ENCODE data around the gene TMEM209.

TMEM209 gene

DNA sequence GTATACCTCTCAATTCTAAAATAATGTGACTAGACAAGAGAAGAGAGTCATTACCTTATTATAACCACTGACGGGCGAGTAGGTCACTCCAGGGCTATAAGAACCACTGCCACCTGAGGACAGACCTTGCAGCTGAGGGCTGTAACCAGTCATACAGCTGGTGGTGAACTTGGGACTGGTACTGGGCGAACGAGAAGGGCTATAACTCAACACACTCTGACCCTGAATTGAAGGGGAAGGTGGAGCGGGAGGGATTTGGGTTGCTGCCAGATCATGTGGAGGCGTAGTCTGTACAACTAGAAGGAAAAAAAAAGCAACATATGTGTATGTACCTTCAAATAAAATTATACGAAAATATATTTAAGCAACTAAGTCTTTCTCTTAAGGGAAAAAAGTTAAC, 3.4 kb downstream of the TMEM209 start:
- no peak overlapping the region for H3K18ac ChIP-seq (ENCODE audit: low read length)
- H3K4ac ChIP-seq (ENCODE audit: low read depth, low read length): no peak overlapping the region
- no peaks in the 10 kb centered on the region for H3K79me1 ChIP-seq (ENCODE audit: low read length)
- H3K27ac ChIP-seq (ENCODE audit: low read depth, low read length): no peak overlapping the region
- no peak overlapping the region for H3K4me3 ChIP-seq (ENCODE audit: low read length)
- H3K4me1 ChIP-seq (ENCODE audit: control insufficient read depth, low read depth, low read length): no peaks in the 10 kb centered on the region
- no CpG with 5 or more reads among the region's 7 CpGs for WGBS (ENCODE audit: extremely low coverage, insufficient coverage, low lambda C conversion rate)
- no peak for DNase-seq
- H3K36me3 ChIP-seq (ENCODE audit: control insufficient read depth, insufficient read depth, low read length): no peaks in the 10 kb centered on the region
- no peak overlapping the region for H2BK5ac ChIP-seq (ENCODE audit: low read length)
- H3K23ac ChIP-seq (ENCODE audit: low read length): no peak overlapping the region
- H3K9ac ChIP-seq (ENCODE audit: low read length): no peak overlapping the region
- no peak overlapping the region for H2BK120ac ChIP-seq (ENCODE audit: low read depth, low read length)
- no peak overlapping the region for H4K8ac ChIP-seq (ENCODE audit: low read depth, low read length)
- H3K27me3 ChIP-seq (ENCODE audit: insufficient read depth, low read length, poor library complexity): no peaks in the 10 kb centered on the region
- H4K5ac ChIP-seq (ENCODE audit: low read length): no peak overlapping the region
- H2BK15ac ChIP-seq (replicated peaks; ENCODE audit: low read depth): no peak overlapping the region
- no peak overlapping the region for H2AK5ac ChIP-seq (ENCODE audit: low read length)
- no peak overlapping the region for H3K56ac ChIP-seq (ENCODE audit: low read length)
- no peak overlapping the region for H3K4me2 ChIP-seq (ENCODE audit: low read length)
- peaks cover 2% of the 10 kb centered on the region for H3K79me2 ChIP-seq (ENCODE audit: control insufficient read depth, insufficient read depth, low read length)

DNA sequence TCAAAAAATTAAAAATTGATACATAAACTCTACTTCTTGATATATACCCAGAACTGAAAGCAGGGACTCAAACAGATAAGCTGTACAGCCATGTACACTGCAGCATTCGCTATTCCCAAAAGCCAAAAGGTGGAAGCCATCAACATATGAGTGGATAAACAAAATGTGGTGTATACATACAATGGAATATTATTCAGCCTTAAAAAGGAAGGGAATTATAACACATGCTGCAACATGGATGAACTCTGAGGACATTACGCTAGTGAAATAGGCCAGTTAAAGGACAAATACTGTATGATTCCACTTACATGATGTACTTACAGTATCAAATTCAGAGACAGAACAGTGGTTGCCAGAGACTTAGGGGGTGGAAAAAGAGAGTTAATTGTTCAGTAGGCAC, 8.1 kb downstream of the TMEM209 start:
- H3K36me3 ChIP-seq (ENCODE audit: control insufficient read depth, insufficient read depth, low read length): no peaks in the 10 kb centered on the region
- H3K27me3 ChIP-seq (ENCODE audit: insufficient read depth, low read length, poor library complexity): no peaks in the 10 kb centered on the region

DNA sequence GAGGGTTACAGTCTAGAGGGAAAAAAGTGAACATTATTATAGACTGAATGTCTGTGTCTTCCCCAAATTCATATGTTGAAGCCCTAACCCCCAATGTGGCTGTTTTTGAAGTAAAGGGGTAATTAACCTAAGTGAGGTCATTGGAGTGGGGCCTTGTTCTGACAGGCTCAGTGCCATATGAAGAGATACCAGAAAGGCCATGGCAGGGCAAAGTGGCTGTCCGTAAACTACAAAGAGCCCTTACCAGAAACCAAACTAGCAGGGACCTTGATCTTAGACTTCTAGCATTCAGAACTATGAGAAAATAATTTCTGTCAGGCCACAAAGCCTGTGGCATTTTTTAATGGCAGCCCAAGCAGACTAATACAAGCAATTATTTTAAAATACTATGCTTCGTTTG, 8.7 kb downstream of the TMEM209 start:
- Histone ChIP-seq H3K79me1 (ENCODE audit: low read length) (no peaks in the 10 kb centered on the region), H3K27me3 (ENCODE audit: insufficient read depth, low read length, poor library complexity) (no peaks in the 10 kb centered on the region), H3K36me3 (ENCODE audit: control insufficient read depth, insufficient read depth, low read length) (no peaks in the 10 kb centered on the region), H2AK5ac (ENCODE audit: low read length) (no peak overlapping the region), H2BK120ac (ENCODE audit: low read depth, low read length) (no peak overlapping the region), H3K4me1 (ENCODE audit: control insufficient read depth, low read depth, low read length) (no peaks in the 10 kb centered on the region), H3K4ac (ENCODE audit: low read depth, low read length) (no peak overlapping the region), H2BK15ac (replicated peaks; ENCODE audit: low read depth) (no peak overlapping the region), H3K9ac (ENCODE audit: low read length) (no peak overlapping the region), H3K18ac (ENCODE audit: low read length) (no peak overlapping the region), H3K79me2 (ENCODE audit: control insufficient read depth, insufficient read depth, low read length) (no peaks in the 10 kb centered on the region), H3K56ac (ENCODE audit: low read length) (no peak overlapping the region), H3K23ac (ENCODE audit: low read length) (no peak overlapping the region), H3K4me2 (ENCODE audit: low read length) (no peak overlapping the region), H4K8ac (ENCODE audit: low read depth, low read length) (no peak overlapping the region), H4K5ac (ENCODE audit: low read length) (no peak overlapping the region), H3K27ac (ENCODE audit: low read depth, low read length) (no peak overlapping the region), H2BK5ac (ENCODE audit: low read length) (no peak overlapping the region), H3K4me3 (ENCODE audit: low read length) (no peak overlapping the region)
- WGBS (ENCODE audit: extremely low coverage, insufficient coverage, low lambda C conversion rate): no CpG with 5 or more reads among the region's 2 CpGs
- DNase-seq: no peak

More for the DNA sequence above, 8.1 kb downstream of the TMEM209 start:
- H2AK5ac ChIP-seq (ENCODE audit: low read length): no peak overlapping the region
- H3K9ac ChIP-seq (ENCODE audit: low read length): no peak overlapping the region
- WGBS (ENCODE audit: extremely low coverage, insufficient coverage, low lambda C conversion rate): no CpG with 5 or more reads among the region's 2 CpGs
- no peak overlapping the region for H3K27ac ChIP-seq (ENCODE audit: low read depth, low read length)
- no peak overlapping the region for H2BK120ac ChIP-seq (ENCODE audit: low read depth, low read length)
- no peak overlapping the region for H4K8ac ChIP-seq (ENCODE audit: low read depth, low read length)
- no peak overlapping the region for H3K23ac ChIP-seq (ENCODE audit: low read length)
- H3K79me1 ChIP-seq (ENCODE audit: low read length): no peaks in the 10 kb centered on the region
- H3K56ac ChIP-seq (ENCODE audit: low read length): no peak overlapping the region
- no peak overlapping the region for H3K18ac ChIP-seq (ENCODE audit: low read length)
- no peak for DNase-seq
- no peak overlapping the region for H3K4me2 ChIP-seq (ENCODE audit: low read length)
- H2BK15ac ChIP-seq (replicated peaks; ENCODE audit: low read depth): no peak overlapping the region
- H3K4me3 ChIP-seq (ENCODE audit: low read length): no peak overlapping the region
- H3K4ac ChIP-seq (ENCODE audit: low read depth, low read length): no peak overlapping the region
- H3K79me2 ChIP-seq (ENCODE audit: control insufficient read depth, insufficient read depth, low read length): no peaks in the 10 kb centered on the region
- no peak overlapping the region for H4K5ac ChIP-seq (ENCODE audit: low read length)
- no peak overlapping the region for H2BK5ac ChIP-seq (ENCODE audit: low read length)
- H3K4me1 ChIP-seq (ENCODE audit: control insufficient read depth, low read depth, low read length): no peaks in the 10 kb centered on the region

DNA sequence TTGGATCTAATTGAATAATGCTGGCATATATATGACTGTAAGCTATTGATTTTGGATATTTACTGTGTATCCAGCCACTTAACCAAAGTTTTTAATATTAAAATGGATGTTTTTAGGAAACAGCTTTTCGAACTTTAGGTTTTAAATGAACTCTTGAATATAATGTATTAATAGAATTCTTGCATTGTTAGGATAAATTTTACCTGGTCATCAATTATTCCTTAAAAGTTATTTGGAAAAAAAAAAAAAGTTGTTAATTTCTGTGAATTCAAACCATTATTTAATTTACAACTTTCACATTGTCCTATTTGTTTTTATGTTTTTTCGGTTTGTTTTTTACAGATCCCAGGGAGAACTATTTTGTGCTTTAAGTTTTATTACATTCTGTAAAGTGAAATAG, 9.8 kb downstream of the TMEM209 start:
- Histone ChIP-seq H3K79me1 (ENCODE audit: low read length) (no peaks in the 10 kb centered on the region), H3K4me1 (ENCODE audit: control insufficient read depth, low read depth, low read length) (no peaks in the 10 kb centered on the region), H3K27me3 (ENCODE audit: insufficient read depth, low read length, poor library complexity) (no peaks in the 10 kb centered on the region), H2BK15ac (replicated peaks; ENCODE audit: low read depth) (no peak overlapping the region), H4K5ac (ENCODE audit: low read length) (no peak overlapping the region), H3K36me3 (ENCODE audit: control insufficient read depth, insufficient read depth, low read length) (no peaks in the 10 kb centered on the region), H2AK5ac (ENCODE audit: low read length) (no peak overlapping the region), H3K79me2 (ENCODE audit: control insufficient read depth, insufficient read depth, low read length) (no peaks in the 10 kb centered on the region), H3K4me3 (ENCODE audit: low read length) (no peak overlapping the region), H4K8ac (ENCODE audit: low read depth, low read length) (no peak overlapping the region), H2BK5ac (ENCODE audit: low read length) (no peak overlapping the region), H3K4ac (ENCODE audit: low read depth, low read length) (no peak overlapping the region), H2BK120ac (ENCODE audit: low read depth, low read length) (no peak overlapping the region), H3K56ac (ENCODE audit: low read length) (no peak overlapping the region), H3K23ac (ENCODE audit: low read length) (no peak overlapping the region), H3K4me2 (ENCODE audit: low read length) (no peak overlapping the region), H3K27ac (ENCODE audit: low read depth, low read length) (no peak overlapping the region), H3K9ac (ENCODE audit: low read length) (no peak overlapping the region), H3K18ac (ENCODE audit: low read length) (no peak overlapping the region)
- no peak for DNase-seq
- WGBS (ENCODE audit: extremely low coverage, insufficient coverage, low lambda C conversion rate): no CpG with 5 or more reads among the region's 2 CpGs

DNA sequence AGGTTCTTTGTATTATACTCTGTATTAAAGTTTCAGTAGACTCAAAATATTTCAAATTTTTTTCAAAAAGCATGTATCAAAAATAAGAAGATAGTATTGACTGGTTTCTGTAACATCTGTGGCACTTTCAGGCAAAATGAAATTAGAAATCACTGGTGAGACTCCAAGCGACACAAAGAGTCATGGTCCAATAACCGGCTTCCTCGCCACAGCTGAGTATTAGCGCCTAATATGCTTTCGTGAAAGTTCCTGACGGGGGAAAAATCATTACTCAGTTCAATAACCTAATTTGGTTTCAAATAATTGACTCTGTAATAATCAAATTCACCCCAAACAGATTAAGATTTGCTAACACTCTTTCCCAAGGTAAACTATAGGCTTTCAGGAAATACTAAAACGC, 13.4 kb downstream of the TMEM209 start:
- Histone ChIP-seq H2BK120ac (ENCODE audit: low read depth, low read length) (no peak overlapping the region), H3K4me1 (ENCODE audit: control insufficient read depth, low read depth, low read length) (no peaks in the 10 kb centered on the region), H4K8ac (ENCODE audit: low read depth, low read length) (no peak overlapping the region), H3K27ac (ENCODE audit: low read depth, low read length) (no peak overlapping the region), H3K56ac (ENCODE audit: low read length) (no peak overlapping the region), H3K79me2 (ENCODE audit: control insufficient read depth, insufficient read depth, low read length) (no peaks in the 10 kb centered on the region), H3K4me2 (ENCODE audit: low read length) (no peak overlapping the region), H4K5ac (ENCODE audit: low read length) (no peak overlapping the region), H3K4me3 (ENCODE audit: low read length) (no peak overlapping the region), H3K4ac (ENCODE audit: low read depth, low read length) (no peak overlapping the region), H3K79me1 (ENCODE audit: low read length) (peaks cover 1% of the 10 kb centered on the region), H2AK5ac (ENCODE audit: low read length) (no peak overlapping the region), H3K27me3 (ENCODE audit: insufficient read depth, low read length, poor library complexity) (no peaks in the 10 kb centered on the region), H3K18ac (ENCODE audit: low read length) (no peak overlapping the region), H3K23ac (ENCODE audit: low read length) (no peak overlapping the region), H3K9ac (ENCODE audit: low read length) (no peak overlapping the region), H2BK15ac (replicated peaks; ENCODE audit: low read depth) (no peak overlapping the region), H3K36me3 (ENCODE audit: control insufficient read depth, insufficient read depth, low read length) (no peaks in the 10 kb centered on the region), H2BK5ac (ENCODE audit: low read length) (no peak overlapping the region)
- DNase-seq: no peak
- WGBS (ENCODE audit: extremely low coverage, insufficient coverage, low lambda C conversion rate): no CpG with 5 or more reads among the region's 7 CpGs

DNA sequence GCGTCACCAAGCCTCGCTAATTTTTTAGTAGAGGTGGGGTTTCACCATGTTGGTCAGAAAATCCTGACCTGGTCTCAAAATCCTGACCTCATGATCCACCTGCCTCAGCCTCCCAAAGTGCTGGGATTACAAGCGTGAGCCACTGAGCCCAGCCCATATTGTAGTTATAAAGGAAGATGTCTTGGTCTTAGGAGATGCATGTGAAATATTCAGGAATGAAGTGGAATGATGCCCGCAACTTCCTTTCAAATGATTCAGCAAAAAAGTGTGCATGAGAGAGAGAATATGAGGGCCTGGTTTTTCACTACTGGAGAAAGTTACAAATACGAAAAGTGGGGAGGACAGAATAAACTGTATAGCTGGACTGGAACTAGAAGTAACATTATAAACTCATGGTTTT, 15.9 kb downstream of the TMEM209 start:
- no peak overlapping the region for H3K23ac ChIP-seq (ENCODE audit: low read length)
- H3K79me1 ChIP-seq (ENCODE audit: low read length): peaks cover 1% of the 10 kb centered on the region
- no peak overlapping the region for H3K27ac ChIP-seq (ENCODE audit: low read depth, low read length)
- no peak overlapping the region for H3K4ac ChIP-seq (ENCODE audit: low read depth, low read length)
- H3K4me3 ChIP-seq (ENCODE audit: low read length): no peak overlapping the region
- no peak overlapping the region for H2AK5ac ChIP-seq (ENCODE audit: low read length)
- H3K4me1 ChIP-seq (ENCODE audit: control insufficient read depth, low read depth, low read length): no peaks in the 10 kb centered on the region
- H3K36me3 ChIP-seq (ENCODE audit: control insufficient read depth, insufficient read depth, low read length): no peaks in the 10 kb centered on the region
- no peak overlapping the region for H4K8ac ChIP-seq (ENCODE audit: low read depth, low read length)
- no peak overlapping the region for H2BK120ac ChIP-seq (ENCODE audit: low read depth, low read length)
- no CpG with 5 or more reads among the region's 5 CpGs for WGBS (ENCODE audit: extremely low coverage, insufficient coverage, low lambda C conversion rate)
- no peak overlapping the region for H3K4me2 ChIP-seq (ENCODE audit: low read length)
- no peak overlapping the region for H3K9ac ChIP-seq (ENCODE audit: low read length)
- no peak overlapping the region for H3K18ac ChIP-seq (ENCODE audit: low read length)
- no peak overlapping the region for H3K56ac ChIP-seq (ENCODE audit: low read length)
- no peak for DNase-seq
- no peak overlapping the region for H4K5ac ChIP-seq (ENCODE audit: low read length)
- H2BK15ac ChIP-seq (replicated peaks; ENCODE audit: low read depth): no peak overlapping the region
- H3K27me3 ChIP-seq (ENCODE audit: insufficient read depth, low read length, poor library complexity): no peaks in the 10 kb centered on the region
- H3K79me2 ChIP-seq (ENCODE audit: control insufficient read depth, insufficient read depth, low read length): no peaks in the 10 kb centered on the region
- H2BK5ac ChIP-seq (ENCODE audit: low read length): no peak overlapping the region

Data from mesendoderm (in vitro differentiated cells).